GM12864 (cell line): ENCODE results near the gene PIP5K1C.

Experiments
- DNase-seq: peaks from one replicate; pipeline ENCODE4 v3.0.0-alpha.2; 2011; ENCODE audit warnings: low read depth
- H3K4me3 ChIP-seq: 2 replicates; pipeline ENCODE4 v1.5.1; 2011; ENCODE audit warnings: mild to moderate bottlenecking, low read depth, low read length, control low read depth
- TF ChIP-seq, protein P1 (sequence below): IDR thresholded peaks from 2 replicates; pipeline ENCODE4 v1.5.1; 2011; ENCODE audit warnings: low read depth, mild to moderate bottlenecking, moderate library complexity, low read length, control low read depth, inconsistent platforms; ENCODE audit errors: missing control alignments

The PIP5K1C gene

GRCh38 chr19:3642987-3643673, 57.1 kb downstream of the PIP5K1C start:
- H3K4me3 ChIP-seq = no peak overlapping the region
- no peak for DNase-seq
- TF ChIP-seq, protein P1, sequence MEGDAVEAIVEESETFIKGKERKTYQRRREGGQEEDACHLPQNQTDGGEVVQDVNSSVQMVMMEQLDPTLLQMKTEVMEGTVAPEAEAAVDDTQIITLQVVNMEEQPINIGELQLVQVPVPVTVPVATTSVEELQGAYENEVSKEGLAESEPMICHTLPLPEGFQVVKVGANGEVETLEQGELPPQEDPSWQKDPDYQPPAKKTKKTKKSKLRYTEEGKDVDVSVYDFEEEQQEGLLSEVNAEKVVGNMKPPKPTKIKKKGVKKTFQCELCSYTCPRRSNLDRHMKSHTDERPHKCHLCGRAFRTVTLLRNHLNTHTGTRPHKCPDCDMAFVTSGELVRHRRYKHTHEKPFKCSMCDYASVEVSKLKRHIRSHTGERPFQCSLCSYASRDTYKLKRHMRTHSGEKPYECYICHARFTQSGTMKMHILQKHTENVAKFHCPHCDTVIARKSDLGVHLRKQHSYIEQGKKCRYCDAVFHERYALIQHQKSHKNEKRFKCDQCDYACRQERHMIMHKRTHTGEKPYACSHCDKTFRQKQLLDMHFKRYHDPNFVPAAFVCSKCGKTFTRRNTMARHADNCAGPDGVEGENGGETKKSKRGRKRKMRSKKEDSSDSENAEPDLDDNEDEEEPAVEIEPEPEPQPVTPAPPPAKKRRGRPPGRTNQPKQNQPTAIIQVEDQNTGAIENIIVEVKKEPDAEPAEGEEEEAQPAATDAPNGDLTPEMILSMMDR = no peak

DNA sequence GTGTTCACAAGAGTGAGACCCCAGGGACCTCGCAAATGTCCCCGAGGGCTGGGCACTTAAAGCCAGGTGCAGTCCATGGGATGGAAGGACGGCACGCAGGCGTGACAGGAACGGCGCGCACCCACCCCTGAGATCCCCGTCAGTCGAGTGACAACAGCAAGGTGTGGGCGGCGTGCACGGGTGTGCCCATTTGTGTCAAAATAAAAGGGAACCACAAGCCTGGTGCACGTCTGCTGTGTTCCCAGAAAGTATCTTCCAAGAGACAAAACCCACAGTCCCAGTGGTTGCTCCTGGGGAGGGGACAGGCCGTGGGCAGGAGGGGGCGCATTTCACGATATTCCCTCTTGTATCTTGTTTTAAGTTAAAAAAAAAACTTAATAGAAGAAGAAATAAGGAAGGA, 58.0 kb downstream of the PIP5K1C start:
- DNase-seq = no peak
- no peak overlapping the region for H3K4me3 ChIP-seq
- TF ChIP-seq, protein P1 = no peak

DNA sequence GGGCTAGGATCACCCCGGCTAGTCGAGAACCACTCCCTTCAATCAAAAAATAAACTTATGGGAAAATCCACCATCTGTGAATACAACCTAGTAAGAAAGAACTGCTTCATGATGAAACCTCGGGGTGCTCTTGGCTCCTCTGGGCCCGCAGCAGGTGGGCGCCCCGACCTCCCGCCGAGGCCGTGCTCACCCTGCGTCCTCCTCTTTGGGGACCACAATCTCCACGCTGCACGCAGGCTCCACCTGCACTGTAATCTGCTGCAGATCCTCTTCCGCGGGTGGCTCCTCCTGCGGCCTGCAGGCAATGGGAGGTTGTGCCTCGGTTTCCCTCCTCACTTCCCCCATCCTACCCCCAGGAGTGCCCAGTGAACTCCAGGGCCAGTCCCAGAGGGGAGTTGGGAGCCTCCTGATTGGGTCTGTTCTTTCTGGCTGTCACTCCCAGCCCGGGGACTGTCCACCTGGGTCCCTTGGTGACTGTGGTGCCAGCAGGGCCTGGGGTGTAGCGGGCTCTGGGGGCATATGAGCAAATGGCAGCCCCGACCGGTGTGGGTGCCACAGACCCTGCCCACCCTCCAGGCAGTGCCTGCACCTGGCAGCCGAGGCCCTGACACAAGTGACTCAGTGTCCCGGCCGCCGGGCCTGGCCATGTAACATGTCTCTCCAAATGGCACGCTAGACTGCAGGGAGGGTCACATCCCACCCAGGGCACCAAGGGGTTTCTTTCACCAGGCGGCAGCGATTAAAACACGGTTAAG, 58.6 kb downstream of the PIP5K1C start:
- TF ChIP-seq, protein P1 = no peak
- no peak overlapping the region for H3K4me3 ChIP-seq
- no peak for DNase-seq

DNA sequence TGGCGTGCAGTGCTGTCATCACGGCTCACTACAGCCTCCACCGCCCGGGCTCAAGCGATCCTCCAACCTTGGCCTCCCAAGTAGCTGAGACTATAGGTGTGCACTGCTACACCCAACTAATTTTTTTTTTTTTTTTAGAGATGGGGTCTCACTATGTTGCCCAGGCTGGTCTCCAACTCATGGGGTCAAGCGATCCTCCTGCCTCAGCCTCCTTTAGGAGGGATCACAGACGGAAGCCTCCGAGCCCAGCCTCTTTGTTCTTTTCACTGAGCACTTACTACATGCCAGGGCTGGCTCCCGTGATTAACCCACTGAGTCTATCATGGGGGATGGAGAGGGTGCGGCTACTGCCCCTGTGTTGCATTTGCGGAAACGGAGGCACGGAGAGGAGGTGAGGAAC, 60.8 kb downstream of the PIP5K1C start:
- DNase-seq = no peak
- no peak overlapping the region for H3K4me3 ChIP-seq
- TF ChIP-seq, protein P1 = no peak

DNA sequence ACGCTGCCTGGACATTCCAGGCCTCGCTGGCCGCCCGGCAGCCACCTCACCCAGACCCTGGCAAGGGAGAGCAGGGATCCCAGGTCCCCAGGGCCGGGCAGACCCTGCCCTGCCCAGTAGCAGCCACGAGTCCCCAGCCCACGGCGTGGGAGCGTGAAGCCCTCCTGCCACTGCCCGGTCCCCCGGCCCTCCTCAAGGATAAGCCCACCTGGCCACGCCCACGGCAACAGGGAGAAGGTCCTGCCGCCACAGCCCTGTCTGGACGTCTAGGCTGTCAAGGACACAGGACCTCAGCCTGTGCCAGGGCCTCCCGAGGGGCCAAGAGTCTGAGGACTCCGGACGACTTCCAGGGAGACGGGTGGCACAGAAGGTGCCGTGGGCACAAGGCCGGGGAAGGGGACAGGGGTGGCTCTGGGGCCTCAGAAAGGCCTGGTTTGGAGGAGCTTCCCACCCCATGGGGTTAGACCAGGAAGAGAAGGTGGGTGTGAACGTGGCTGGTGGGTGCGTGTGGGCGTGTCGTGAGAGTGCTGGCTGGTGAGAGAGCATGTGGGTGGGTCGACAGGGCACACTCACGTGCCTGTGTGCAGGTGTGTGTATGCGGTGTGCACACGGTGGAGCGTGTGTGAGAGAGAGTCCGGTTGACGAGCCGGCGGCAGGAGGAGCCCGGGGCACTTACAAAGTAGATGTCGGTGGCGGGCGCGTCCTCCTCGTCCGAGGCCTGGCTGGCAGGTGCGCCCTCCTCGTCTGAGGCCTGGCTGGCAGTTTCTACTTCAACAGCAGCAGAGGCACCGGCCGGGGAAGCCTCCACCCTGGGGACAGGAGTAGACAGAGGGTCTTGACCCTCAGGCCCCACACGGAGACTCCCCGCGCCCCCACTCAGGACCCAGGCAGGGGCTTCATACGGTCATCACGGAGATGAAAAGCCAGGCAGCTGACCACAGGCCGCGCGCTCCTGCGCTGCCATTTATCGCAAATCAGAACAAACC, 61.8 kb downstream of the PIP5K1C start:
- H3K4me3 ChIP-seq = no peak overlapping the region
- TF ChIP-seq, protein P1 = no peak
- DNase-seq = no peak

DNA sequence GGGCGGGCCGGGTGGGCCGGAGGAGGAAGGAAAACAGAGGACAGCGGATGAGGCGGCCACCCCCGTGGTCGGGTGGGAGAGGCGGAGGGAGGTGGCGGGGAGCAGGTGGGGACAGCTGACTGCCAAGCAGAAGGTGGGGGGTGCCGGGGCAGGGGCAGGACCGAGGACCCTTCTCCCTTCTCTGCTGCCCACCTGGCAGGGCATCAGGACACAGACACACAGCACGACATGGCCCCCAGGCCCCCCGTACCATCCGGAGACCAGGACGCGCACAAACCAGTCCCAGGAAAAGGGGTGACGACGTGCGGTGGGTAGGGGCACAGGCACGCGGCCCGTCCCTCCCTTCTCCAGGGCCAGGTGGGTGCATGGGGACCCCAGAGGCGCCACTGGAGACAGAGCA, 62.6 kb downstream of the PIP5K1C start:
- no peak for DNase-seq
- TF ChIP-seq, protein P1 = no peak
- no peak overlapping the region for H3K4me3 ChIP-seq
